GM12878 (cell line): ENCODE data around the gene ETV3L. TPM values are rescaled to one million over a fixed set of nuclear protein-coding genes. Genes with fewer than 3 reads are reported as not detected.

Experiments
- ATAC-seq: fragments of 200-7000 bp; cut with Tn5 transposase; 3 replicates; pipeline ENCODE4 v1.9.1; 2020; ENCODE audit warnings: mild to moderate bottlenecking, moderate library complexity
- BruUV-seq: library from RNA; stranded (reverse); fragments of 400-500 nt; replicated peaks from 2 replicates; lab custom pipeline; 2021; lab: Mats Ljungman, UMichigan
- CTCF ChIA-PET: fragments of 300-600 bp; sonication (Branson Sonifier 250); formaldehyde crosslinking; extraction: SDS; loops from one replicate; lab custom pipeline; 2021; ENCODE audit warnings: inconsistent platforms; lab: Yijun Ruan, JAX
- POLR2A ChIA-PET: fragments of 350-600 bp; formaldehyde crosslinking; extraction: SDS; loops from one replicate; lab custom pipeline; 2021; ENCODE audit warnings: inconsistent platforms; lab: Charles Lee
- RAD21 ChIA-PET: fragments of 300-600 bp; sonication (Branson Sonifier 250); formaldehyde crosslinking; loops from one replicate; lab custom pipeline; 2023; ENCODE audit warnings: antibody characterized with exemption; ENCODE audit not compliant: unreplicated experiment; lab: Charles Lee
- SMC1A ChIA-PET: fragments of 300-600 bp; sonication (Branson Sonifier 250); formaldehyde crosslinking; loops from one replicate; lab custom pipeline; 2023; ENCODE audit not compliant: unreplicated experiment, uncharacterized antibody; lab: Charles Lee
- DNase-seq: peaks from one replicate; pipeline ENCODE4 v3.0.0-alpha.2; 2011; ENCODE audit warnings: low read depth, low spot score
- FAIRE-seq: peaks from 3 replicates; lab custom pipeline; 2011; peaks lifted over from hg19 to GRCh38; lab: Jason Lieb, UNC
- H2AFZ ChIP-seq: 2 replicates; pipeline ENCODE4 v1.6.0; 2011; ENCODE audit warnings: low read depth, low read length, control low read depth; ENCODE audit not compliant: control insufficient read depth
- H3K27ac ChIP-seq: 2 replicates; pipeline ENCODE4 v1.5.1; 2011; ENCODE audit warnings: control low read depth; ENCODE audit not compliant: control insufficient read depth, insufficient read depth
- H3K27me3 ChIP-seq, 2 experiments: replicated peaks in 1 of 2; 2 replicates each; pipeline versions ENCODE4 v1.6.0 to v1.6.1; 2011; ENCODE audit warnings: low read length in 1 of 2; ENCODE audit not compliant: control insufficient read depth in 2 of 2, insufficient read depth in 2 of 2
- H3K36me3 ChIP-seq, 2 experiments: 2 replicates each; pipeline ENCODE4 v1.5.1; 2011; ENCODE audit warnings: low read length in 1 of 2; ENCODE audit not compliant: control insufficient read depth in 2 of 2, insufficient read depth in 2 of 2
- H3K4me1 ChIP-seq: 2 replicates; pipeline ENCODE4 v1.6.1; 2011; ENCODE audit warnings: mild to moderate bottlenecking, low read length, moderate library complexity, mixed read lengths; ENCODE audit not compliant: control insufficient read depth, insufficient read depth
- H3K4me2 ChIP-seq: 2 replicates; pipeline ENCODE4 v1.6.0; 2011; ENCODE audit warnings: control low read depth; ENCODE audit not compliant: control insufficient read depth, insufficient read depth
- H3K4me3 ChIP-seq: fragments of 200-600 bp; sonication (generic); 2 replicates; pipeline ENCODE4 v1.5.1; 2016
- H3K79me2 ChIP-seq: 2 replicates; pipeline ENCODE4 v1.6.0; 2011; ENCODE audit warnings: low read length; ENCODE audit not compliant: control insufficient read depth, insufficient read depth
- H3K9ac ChIP-seq: 2 replicates; pipeline ENCODE4 v1.8.0; 2011; ENCODE audit warnings: low read length, control low read depth, mixed read lengths; ENCODE audit not compliant: control insufficient read depth, insufficient read depth
- H3K9me3 ChIP-seq: replicated peaks from 3 replicates; pipeline ENCODE4 v1.5.1; 2011; ENCODE audit warnings: mild to moderate bottlenecking, low read length; ENCODE audit not compliant: control insufficient read depth, insufficient read depth
- H4K20me1 ChIP-seq: 2 replicates; pipeline ENCODE4 v1.6.0; 2011; ENCODE audit not compliant: control insufficient read depth, insufficient read depth
- BRCA1 ChIP-seq: IDR thresholded peaks from 2 replicates; pipeline ENCODE4 v1.6.1; 2011; ENCODE audit warnings: low read depth, low read length, improper control_type of control experiment
- CHD2 ChIP-seq: IDR thresholded peaks from 2 replicates; pipeline ENCODE4 v1.6.1; 2011; ENCODE audit warnings: low read depth, low read length, improper control_type of control experiment, borderline replicate concordance
- IRF4 ChIP-seq: IDR thresholded peaks from 2 replicates; pipeline ENCODE4 v1.6.1; 2011; ENCODE audit warnings: low read depth, low read length
- MEF2A ChIP-seq: IDR thresholded peaks from 2 replicates; pipeline ENCODE4 v1.6.1; 2011; ENCODE audit warnings: low read depth, mild to moderate bottlenecking, low read length, moderate library complexity; ENCODE audit not compliant: insufficient read depth
- MTA3 ChIP-seq: IDR thresholded peaks from 2 replicates; pipeline ENCODE4 v1.6.1; 2012; ENCODE audit warnings: low read length, inconsistent platforms, borderline replicate concordance
- POLR2AphosphoS5 ChIP-seq: IDR thresholded peaks from 2 replicates; pipeline ENCODE4 v1.6.1; 2011; ENCODE audit warnings: mild to moderate bottlenecking, low read length, inconsistent platforms
- RELA ChIP-seq: fragments of 450-650 bp; IDR thresholded peaks from 2 replicates; pipeline ENCODE4 v1.8.0; 2014; ENCODE audit warnings: borderline replicate concordance; ENCODE audit not compliant: partially characterized antibody
- STAT3 ChIP-seq: IDR thresholded peaks from 2 replicates; pipeline ENCODE4 v1.6.1; 2011; ENCODE audit warnings: low read depth, low read length, improper control_type of control experiment
- USF2 ChIP-seq: IDR thresholded peaks from 2 replicates; pipeline ENCODE4 v1.6.1; 2011; ENCODE audit warnings: low read depth, low read length, improper control_type of control experiment, borderline replicate concordance
- YY1 ChIP-seq: IDR thresholded peaks from 2 replicates; pipeline ENCODE4 v1.6.1; 2011; ENCODE audit warnings: low read depth, mild to moderate bottlenecking, low read length
- WGBS: methylation state at CpG from one replicate; pipeline ENCODE4 v1.1.6; 2016; ENCODE audit warnings: low lambda C conversion rate; ENCODE audit not compliant: insufficient replicate concordance, insufficient coverage; ENCODE audit errors: missing lambda C conversion rate; 5-methylcytosine and 5-hydroxymethylcytosine counted together
- in situ Hi-C: fragments of 300-500 bp; cut with MboI; formaldehyde crosslinking; loops from 9 replicates; pipeline ENCODE4 v1.14.3; 2018; ENCODE audit warnings: mixed read lengths
- intact Hi-C: fragments of 100-400 bp; cut with micrococcal nuclease; formaldehyde crosslinking; loops from one replicate; pipeline ENCODE4 v1.14.2; 2022; ENCODE audit not compliant: unreplicated experiment
- polyA plus RNA-seq, 11 experiments: library from polyadenylated mRNA; depleted of rRNA in 4 of 11; unstranded in 6 of 11; stranded (reverse) in 5 of 11; fragments of >200 nt; fragmentation: Nextera tagmentation in 4 of 11; fragmentation: Illumina TruSeq in 1 of 11; extraction: Ambion mirVana in 4 of 11; extraction: Trizol in 1 of 11; gene quantifications; 1 replicate in 1 of 11; 2 replicates in 10 of 11; pipeline versions ENCODE4 v1.2.1 to v1.2.3, GENCODE V29; 2011 to 2016; ENCODE audit warnings: inconsistent platforms in 2 of 11, missing spikeins in 2 of 11, low read depth in 1 of 11
- total RNA-seq, 4 experiments: library from RNA; depleted of rRNA in 3 of 4; stranded (reverse); fragments of >200 nt in 3 of 4; fragmentation: Illumina TruSeq in 1 of 4; extraction: Trizol in 1 of 4; gene quantifications; 2 replicates each; pipeline versions ENCODE4 v1.2.1 to v1.2.3, GENCODE V29; 2013 to 2021
- TF ChIP-seq, protein P1 (sequence below): IDR thresholded peaks from 2 replicates; pipeline ENCODE4 v1.6.1; 2012; ENCODE audit warnings: mild to moderate bottlenecking, low read depth, low read length

Gene ETV3L
- total and polyA plus RNA-seq, 10 of the 15 experiments (the other 5 are each of a cell fraction or from before 2014, with no cell fraction given) = 0.03 to 1.3 (median 0.44) TPM

DNA sequence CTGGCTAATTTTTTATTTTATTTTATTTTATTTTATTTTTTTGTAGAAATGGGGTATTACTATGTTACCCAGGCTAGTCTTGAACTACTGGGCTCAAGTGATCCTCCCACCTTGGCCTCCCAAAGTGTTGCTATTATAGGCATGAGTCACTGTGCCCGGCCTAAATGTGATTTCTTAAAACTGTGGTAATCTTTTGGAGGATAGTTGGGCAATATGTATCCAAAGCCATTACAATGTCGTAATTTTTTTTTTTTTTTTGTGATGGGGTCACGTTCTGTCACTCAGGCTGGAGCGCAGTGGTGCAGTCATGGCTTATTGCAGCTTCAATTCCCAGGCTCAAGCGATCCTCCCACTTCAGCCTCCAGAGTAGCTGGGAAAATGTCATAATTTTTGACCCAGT lies 14.2 kb downstream of the ETV3L start:
- no peak for FAIRE-seq

More for the DNA sequence above, 14.2 kb downstream of the ETV3L start:
- H4K20me1 ChIP-seq = no peaks in the 10 kb centered on the region
- RAD21 ChIA-PET = interaction anchor here (0.8 to 1.6 kb wide), 2 partner anchors 11 to 70 kb away, joined by 3 read pairs; no protein-coding TSS in a partner anchor
- no peaks in the 10 kb centered on the region for H3K79me2 ChIP-seq
- TF ChIP-seq YY1 = no peak
- TF ChIP-seq BRCA1 = no peak
- no peak for TF ChIP-seq IRF4
- TF ChIP-seq STAT3 = no peak
- no peak for TF ChIP-seq POLR2AphosphoS5
- TF ChIP-seq MEF2A = no peak
- TF ChIP-seq MTA3 = no peak
- TF ChIP-seq USF2 = no peak
- TF ChIP-seq CHD2 = no peak
- TF ChIP-seq RELA = no peak
- TF ChIP-seq, protein P1, sequence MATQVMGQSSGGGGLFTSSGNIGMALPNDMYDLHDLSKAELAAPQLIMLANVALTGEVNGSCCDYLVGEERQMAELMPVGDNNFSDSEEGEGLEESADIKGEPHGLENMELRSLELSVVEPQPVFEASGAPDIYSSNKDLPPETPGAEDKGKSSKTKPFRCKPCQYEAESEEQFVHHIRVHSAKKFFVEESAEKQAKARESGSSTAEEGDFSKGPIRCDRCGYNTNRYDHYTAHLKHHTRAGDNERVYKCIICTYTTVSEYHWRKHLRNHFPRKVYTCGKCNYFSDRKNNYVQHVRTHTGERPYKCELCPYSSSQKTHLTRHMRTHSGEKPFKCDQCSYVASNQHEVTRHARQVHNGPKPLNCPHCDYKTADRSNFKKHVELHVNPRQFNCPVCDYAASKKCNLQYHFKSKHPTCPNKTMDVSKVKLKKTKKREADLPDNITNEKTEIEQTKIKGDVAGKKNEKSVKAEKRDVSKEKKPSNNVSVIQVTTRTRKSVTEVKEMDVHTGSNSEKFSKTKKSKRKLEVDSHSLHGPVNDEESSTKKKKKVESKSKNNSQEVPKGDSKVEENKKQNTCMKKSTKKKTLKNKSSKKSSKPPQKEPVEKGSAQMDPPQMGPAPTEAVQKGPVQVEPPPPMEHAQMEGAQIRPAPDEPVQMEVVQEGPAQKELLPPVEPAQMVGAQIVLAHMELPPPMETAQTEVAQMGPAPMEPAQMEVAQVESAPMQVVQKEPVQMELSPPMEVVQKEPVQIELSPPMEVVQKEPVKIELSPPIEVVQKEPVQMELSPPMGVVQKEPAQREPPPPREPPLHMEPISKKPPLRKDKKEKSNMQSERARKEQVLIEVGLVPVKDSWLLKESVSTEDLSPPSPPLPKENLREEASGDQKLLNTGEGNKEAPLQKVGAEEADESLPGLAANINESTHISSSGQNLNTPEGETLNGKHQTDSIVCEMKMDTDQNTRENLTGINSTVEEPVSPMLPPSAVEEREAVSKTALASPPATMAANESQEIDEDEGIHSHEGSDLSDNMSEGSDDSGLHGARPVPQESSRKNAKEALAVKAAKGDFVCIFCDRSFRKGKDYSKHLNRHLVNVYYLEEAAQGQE = no peak
- WGBS = 35% methylated on average over 5 of the region's 5 CpGs
- H3K9ac ChIP-seq = no peak overlapping the region
- in situ Hi-C loops (no loop called here), intact Hi-C loops (no loop called here)
- no TSS peak for BruUV-seq
- ATAC-seq (no peak), DNase-seq (no peak)
- CTCF ChIA-PET = interaction anchor here (3.7 to 14.4 kb wide), 2 partner anchors 12 to 69 kb away, joined by 17 to 715 read pairs; no protein-coding TSS in a partner anchor
- no peak overlapping the region for H3K4me3 ChIP-seq
- H3K27ac ChIP-seq = no peak overlapping the region
- SMC1A ChIA-PET = interaction anchor here (10.1 kb wide), 1 partner anchor 67 kb away, joined by 383 read pairs; no protein-coding TSS in a partner anchor
- no peaks in the 10 kb centered on the region for H3K27me3 ChIP-seq
- no peaks in the 10 kb centered on the region for H3K4me1 ChIP-seq
- POLR2A ChIA-PET = interaction anchor here (0.6 kb wide), 1 partner anchor 168 kb away, joined by 3 read pairs; no protein-coding TSS in a partner anchor
- no peak overlapping the region for H3K4me2 ChIP-seq
- no peaks in the 10 kb centered on the region for H3K36me3 ChIP-seq
- H3K9me3 ChIP-seq = no peaks in the 10 kb centered on the region
- H2AFZ ChIP-seq = no peak overlapping the region
